ENCODE data around the gene ARL3.

DNA sequence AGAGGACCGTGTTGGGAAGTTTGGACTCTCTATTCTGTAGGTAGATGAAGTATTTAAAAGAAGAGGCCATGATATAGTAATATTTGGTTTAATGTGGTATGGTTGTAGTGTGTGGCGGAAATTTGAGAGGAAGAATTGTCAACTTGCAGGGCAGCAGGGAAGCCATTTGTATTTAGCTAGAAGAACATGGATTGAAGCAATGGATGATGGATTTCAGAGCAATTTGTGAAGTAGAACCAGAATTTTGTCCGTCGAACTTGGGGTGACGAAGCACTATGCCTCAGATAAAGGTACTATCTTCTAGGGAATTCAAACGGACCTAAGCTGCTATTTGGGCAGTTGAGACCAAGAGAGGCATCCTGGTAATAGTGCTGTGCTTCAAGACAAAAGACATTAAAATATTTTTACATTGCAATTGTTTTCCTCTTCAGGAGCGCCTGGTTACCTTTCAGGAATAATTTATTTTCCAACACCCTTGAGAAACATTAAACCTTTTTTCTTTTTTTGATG lies 28.9 kb upstream of the ARL3 start:
- TF ChIP-seq POLR2A (IDR thresholded peaks at IDR 0.05; ENCODE audit: extremely low read depth, insufficient read length) (no peak), MYC (IDR thresholded peaks at IDR 0.05; ENCODE audit: low read depth, low read length) (no peak)
- TF ChIP-seq, protein P1, sequence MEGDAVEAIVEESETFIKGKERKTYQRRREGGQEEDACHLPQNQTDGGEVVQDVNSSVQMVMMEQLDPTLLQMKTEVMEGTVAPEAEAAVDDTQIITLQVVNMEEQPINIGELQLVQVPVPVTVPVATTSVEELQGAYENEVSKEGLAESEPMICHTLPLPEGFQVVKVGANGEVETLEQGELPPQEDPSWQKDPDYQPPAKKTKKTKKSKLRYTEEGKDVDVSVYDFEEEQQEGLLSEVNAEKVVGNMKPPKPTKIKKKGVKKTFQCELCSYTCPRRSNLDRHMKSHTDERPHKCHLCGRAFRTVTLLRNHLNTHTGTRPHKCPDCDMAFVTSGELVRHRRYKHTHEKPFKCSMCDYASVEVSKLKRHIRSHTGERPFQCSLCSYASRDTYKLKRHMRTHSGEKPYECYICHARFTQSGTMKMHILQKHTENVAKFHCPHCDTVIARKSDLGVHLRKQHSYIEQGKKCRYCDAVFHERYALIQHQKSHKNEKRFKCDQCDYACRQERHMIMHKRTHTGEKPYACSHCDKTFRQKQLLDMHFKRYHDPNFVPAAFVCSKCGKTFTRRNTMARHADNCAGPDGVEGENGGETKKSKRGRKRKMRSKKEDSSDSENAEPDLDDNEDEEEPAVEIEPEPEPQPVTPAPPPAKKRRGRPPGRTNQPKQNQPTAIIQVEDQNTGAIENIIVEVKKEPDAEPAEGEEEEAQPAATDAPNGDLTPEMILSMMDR (IDR thresholded peaks at IDR 0.05; ENCODE audit: low read depth, low read length) = no peak

Measured in NB4 (cell line).